GM08714 (cell line): ENCODE measurements around the gene TOR1A.

ENCODE experiments used
- H3K4me3 ChIP-seq: fragments of 200-500 bp; sonication (Bioruptor generic); 2 replicates; pipeline ENCODE4 v1.5.1; 2014; ENCODE audit warnings: mild to moderate bottlenecking, low read length, inconsistent platforms
- ZNF274 ChIP-seq: IDR thresholded peaks from 2 replicates; pipeline ENCODE4 v1.6.1; 2012; ENCODE audit warnings: mild to moderate bottlenecking, low read depth, low read length

The TOR1A gene

GRCh38 chr9:129861447-129861827 is 37.5 kb upstream of the TOR1A start:
- H3K4me3 ChIP-seq = no peak overlapping the region
- no peak for TF ChIP-seq ZNF274

- H3K4me3 ChIP-seq = no peak overlapping the region
- no peak for TF ChIP-seq ZNF274
Observed at GRCh38 chr9:129860653-129861446, 36.9 kb upstream of the TOR1A start.

DNA sequence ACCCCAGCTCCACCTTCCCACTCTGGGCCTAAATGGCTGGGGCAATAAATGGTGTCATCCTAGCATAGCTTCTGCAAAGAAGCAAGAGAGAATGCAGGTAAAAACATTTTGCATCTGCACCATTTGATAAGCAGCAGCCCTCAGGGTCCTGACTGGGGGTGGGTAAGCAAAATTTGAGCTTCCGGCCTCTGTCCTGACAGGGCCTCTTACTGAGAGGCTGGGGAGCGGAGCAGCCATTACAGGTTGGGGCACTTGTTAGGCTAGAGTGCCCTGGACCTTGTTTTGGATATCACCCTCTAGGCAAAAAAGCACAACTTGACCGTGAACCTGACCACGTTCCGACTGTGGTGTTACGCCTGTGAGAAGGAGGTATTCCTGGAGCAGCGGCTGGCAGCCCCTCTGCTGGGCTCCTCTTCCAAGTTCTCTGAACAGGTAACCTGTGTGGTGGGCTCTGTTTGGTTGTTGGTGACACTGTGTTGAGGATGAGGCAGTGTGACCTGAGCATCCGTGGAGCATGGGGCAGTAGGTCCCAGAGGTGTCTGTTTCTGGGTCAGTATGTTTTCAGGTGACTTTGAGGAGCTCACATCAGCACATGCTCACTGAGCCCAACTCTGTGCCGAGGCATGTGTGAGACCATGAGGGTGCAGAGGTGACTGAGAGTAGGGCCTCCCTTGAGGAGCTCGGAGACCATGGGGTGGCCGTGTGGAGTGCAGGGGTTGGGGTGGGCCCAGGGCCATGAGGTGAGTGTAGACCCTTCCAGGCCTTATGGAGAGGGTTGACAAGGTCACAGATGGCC is 34.4 kb upstream of the TOR1A start:
- H3K4me3 ChIP-seq = no peak overlapping the region
- TF ChIP-seq ZNF274 = no peak

DNA sequence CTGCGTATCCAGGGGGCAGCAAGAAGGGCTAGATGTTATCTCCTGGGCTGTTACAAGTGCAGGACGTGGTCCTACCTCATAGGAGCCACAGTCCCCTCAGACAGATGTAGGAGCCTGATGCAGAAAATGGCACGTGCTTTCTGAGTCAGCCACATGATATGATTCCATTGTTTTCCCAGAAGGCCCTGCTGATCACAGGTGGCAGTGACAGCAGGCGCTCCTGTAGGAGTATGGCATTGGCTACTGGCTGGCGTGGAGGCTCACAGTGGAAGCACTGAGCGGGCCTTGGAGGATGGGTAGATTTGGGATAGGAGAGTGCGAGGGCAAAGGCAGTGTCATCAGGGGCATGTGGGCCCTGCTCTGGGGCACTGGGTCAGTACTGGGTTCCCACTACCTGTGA is 33.3 kb upstream of the TOR1A start:
- no peak overlapping the region for H3K4me3 ChIP-seq
- no peak for TF ChIP-seq ZNF274

DNA sequence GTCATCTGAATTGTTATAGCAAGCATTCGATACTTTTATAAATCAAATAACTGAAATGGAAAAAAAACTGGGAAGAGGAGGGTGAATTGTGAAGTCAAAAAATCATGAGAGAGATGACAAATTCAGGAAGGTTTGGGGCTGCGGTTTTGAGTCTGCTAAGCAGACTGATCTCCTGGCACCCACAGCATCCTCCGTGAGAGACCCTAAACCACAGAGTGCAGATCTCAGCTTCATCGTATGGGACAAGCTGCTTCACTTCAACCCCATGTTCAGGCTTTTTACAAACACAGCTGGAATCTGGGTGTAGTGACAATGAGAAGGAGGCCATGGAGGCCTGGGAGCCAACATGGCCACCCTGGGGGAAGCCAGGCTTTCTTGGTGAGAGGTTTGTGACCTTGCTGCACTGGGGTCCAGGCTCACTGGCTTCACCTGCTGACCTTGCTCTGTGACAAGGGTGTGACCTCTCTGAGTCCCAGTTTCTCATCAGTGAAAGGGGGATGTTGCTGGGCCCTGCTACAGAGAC is 30.7 kb upstream of the TOR1A start:
- no peak for TF ChIP-seq ZNF274
- no peak overlapping the region for H3K4me3 ChIP-seq

DNA sequence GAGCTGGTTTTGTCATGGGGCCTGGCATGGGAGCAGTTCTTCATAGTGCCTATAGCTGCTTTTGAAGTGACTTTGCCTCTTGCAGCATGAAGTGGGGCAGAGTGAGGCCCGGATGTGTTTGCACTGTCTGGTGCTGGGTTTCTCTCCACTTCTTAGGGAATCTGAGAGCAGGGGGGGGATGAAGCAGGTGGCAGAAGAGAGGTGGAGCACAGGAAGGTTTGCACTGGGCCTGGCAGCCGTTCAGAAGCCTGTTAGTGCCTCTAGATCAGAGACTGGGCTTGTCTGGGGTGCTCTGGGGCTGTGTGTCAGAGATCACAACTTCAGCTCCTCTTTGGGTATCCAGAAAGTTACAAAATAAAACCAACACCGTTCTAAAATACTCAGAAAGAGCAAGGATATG is 29.7 kb upstream of the TOR1A start:
- no peak for TF ChIP-seq ZNF274
- no peak overlapping the region for H3K4me3 ChIP-seq

DNA sequence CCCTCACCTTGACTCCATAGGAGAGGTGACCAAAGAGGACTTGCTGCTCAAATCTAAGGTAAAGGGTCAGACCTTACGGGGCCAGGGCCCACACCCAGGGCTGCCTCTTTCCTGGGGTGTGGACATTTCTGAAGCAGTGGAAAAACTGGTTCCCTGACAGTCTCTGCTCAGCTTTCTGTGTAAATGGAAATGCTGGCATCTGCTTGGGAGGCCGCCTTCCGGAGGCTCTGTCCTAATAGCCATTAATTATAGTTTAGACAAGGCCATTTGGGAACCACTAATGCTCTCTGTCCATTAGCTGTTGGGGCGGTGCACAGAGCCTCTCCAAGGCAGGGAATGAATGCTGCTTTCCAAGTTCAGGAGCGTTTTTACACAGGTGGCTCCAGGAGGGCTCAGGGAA is 28.6 kb upstream of the TOR1A start:
- no peak for TF ChIP-seq ZNF274
- H3K4me3 ChIP-seq = no peak overlapping the region

- no peak for TF ChIP-seq ZNF274
Observed at GRCh38 chr9:129851821-129852220, 27.9 kb upstream of the TOR1A start.

DNA sequence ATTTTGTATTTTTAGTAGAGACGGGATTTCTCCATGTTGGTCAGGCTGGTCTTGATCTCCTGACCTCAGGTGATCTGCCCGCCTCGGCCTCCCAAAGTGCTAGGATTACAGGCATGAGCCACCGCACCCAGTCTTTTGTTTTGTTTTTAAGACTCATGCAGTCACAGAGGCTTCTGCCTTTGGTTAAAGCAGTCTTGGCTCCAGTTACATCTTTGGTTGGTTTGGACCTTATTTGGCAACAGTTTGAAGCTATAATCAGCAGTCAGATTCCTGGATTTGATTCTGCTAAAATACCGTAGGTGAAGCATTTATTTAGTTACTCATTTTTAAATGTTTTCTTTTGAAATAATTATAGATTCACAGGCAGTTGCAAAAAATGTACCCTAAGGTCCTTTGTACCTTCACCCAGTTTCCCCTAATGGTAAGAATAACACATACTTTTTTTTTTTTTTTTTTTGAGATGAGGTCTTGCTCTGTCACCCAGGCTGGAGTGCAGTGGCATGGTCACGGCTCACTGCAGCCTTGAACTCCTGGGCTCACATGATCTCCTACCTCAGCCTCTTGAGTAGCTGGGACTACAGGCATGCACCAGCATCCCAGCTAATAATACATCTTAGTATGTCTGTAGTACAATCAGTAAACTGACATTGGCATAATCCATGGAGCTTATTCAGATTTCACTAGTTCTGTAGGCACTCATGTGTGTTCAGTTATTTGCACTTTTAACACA is 27.1 kb upstream of the TOR1A start:
- no peak for TF ChIP-seq ZNF274

More at GRCh38 chr9:129851821-129852220, 27.9 kb upstream of the TOR1A start:
- H3K4me3 ChIP-seq = no peak overlapping the region

DNA sequence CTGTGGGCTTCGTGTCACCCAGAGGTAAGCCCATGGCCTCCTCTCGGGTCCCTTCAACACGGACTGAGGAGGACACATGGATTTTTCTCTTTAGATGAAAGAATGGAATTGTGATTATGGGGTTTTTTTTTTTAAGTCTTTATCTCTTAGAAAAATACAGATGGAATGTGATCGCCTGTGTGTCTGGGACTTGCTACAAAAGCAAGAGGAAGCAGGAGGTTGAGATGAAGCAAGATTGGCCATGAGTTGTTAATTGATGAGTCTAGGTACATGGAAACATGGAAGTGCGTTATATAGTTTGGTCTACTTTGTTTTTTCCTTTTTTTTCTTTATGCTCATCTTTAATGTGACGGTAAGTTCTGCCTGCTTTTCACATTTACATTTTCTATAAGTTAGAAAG is 26.0 kb upstream of the TOR1A start:
- no peak overlapping the region for H3K4me3 ChIP-seq
- no peak for TF ChIP-seq ZNF274

More for the DNA sequence above, 27.1 kb upstream of the TOR1A start:
- H3K4me3 ChIP-seq = no peak overlapping the region

DNA sequence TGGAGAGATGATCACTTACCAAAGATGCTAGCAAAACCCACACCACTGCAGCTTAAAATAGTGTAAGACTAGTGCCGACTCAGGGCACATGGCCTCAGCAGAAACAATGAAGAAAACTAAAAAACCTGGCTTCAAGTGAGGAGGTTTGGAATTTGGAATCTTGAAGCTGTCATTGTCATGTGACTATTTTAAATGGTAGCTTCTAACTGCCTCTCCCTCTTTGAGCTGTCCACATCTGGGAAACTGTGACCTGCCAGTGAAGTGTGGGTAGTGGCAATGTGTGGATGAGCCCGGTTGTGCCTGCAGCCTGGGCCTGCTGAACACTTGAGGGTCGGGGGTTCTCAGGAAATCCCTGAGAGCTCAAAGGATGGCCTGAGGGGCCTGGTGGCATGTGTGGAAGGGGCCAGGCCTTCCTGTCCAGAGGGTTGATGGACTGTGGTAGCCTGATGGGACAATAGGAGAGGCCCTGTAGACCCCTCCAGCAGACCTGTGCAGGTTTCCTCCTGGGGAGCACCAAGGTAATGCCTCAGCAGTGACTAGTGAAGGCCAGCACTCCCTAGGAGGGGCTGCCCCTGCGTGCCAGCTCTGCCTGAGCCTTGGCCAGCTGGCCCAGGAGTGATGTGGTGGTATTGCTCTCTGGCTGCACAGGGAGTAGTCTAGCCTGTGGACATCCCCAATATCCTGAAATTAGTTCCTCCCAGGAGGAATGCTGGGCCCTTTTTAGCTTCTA is 24.9 kb upstream of the TOR1A start:
- no peak for TF ChIP-seq ZNF274

GRCh38 chr9:129845373-129845772 is 21.4 kb upstream of the TOR1A start:
- H3K4me3 ChIP-seq = no peak overlapping the region
- no peak for TF ChIP-seq ZNF274

More for the DNA sequence above, 24.9 kb upstream of the TOR1A start:
- H3K4me3 ChIP-seq = no peak overlapping the region

DNA sequence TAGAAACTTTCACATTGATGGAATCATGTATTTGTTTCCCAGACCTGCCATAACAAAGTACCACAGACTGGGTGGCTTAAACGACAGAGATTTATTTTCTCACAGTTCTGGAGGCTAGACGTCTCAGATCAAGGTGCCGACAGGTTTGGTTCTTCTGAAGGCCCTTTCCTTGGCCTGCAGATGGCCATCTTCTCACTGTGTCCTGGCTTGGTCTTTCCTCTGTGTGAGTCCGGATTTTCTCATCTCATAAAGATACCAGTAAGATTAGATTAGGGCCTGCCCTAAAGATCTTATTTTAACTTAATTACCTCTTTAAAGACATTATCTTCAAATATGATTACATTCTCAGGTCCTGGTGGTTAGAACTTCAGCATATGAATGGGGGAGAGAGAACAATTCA is 17.1 kb upstream of the TOR1A start:
- TF ChIP-seq ZNF274 = no peak
- no peak overlapping the region for H3K4me3 ChIP-seq

DNA sequence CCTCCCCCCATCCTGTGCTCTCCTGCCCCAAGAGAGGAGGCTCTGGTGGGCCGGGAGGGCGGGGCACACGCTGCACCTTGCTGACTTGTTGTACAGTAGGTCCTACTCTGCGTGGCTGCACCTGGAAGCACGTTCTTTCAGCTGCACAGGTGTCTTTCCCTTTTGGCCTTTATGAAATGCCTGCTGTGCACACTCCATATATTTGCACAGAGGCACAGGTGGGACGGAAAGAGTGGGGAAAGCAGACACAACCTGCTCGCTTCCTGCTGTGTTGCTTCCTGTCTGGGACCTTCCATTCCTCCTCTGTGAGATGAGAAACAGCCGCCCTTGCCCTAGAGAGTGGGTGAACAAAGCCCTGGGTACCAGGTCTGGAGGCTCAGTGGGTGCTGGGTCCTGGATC is 16.1 kb upstream of the TOR1A start:
- no peak overlapping the region for H3K4me3 ChIP-seq
- no peak for TF ChIP-seq ZNF274
